ENCODE results near the gene MRPL39.

The MRPL39 gene

DNA sequence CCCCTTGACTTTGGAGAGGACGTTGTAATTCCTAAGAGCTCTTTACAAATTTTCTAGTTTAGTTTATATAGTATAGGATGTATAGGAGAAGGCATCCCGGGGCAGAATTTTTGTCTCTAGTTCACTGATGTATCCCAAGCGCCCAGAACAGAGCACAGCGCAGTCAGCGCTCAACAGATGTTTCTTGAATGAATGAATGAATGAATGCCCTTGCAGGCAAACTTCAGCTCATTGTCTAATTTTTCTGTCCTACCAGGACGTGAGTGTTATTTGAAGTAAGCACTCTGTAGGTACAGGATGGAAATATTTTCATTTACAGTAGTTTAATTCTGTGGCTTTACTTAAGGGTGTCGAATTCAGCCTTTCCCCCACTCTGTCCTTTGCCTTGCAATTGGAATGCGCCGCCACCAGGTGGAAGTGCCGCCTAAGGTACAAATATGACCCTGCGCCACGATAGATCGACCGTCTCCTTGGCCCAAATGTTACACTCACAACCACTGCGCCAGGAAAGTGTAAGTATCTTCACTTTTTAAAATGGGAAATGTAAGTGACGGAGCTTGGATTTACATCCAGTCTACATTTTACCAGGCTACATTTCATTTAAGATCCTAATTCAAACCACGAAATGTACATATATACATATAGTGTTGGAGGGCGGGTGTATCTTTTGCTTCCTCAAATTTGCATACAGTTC lies 910 bp upstream of the MRPL39 start:
- peak; percentile 17 for DNase-seq

DNA sequence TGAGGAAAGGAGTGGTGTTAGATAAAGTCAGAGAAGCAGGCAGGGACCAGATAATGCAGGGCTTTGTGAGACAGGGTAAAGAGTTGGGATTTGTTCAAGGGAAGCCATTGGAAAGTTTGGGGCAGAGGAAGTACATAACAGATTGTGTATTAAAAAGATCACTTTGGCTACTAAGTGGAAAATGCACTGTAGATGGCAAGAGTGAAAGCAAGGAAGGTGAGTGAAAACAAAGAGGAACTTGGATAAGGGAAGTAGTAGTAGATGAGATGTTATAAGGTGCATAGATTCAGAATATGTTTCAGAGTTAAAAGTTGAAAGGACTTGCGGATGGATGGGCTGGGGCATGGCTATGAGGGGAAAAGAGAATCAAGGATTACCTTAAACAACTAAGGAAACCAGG lies 17.4 kb downstream of the MRPL39 start:
- DNase-seq, result no peak

DNA sequence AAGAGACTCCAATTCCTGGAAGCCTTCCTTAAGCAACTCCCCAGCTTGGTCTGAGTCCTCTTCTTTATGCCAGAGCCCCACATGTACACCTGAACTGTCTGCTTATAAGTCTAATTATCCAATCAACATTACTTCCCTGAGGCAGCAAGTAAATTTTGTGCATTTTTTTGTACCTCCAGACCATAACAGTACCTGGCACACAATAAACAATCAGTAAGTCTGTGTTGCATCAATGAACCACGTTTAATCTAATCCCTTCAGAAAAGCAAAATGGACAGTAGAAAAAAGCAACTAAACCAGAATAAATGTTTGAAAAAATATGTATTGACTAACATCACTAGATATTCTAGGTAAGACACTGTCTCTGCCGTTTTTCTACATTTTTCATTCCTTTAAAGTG lies 20.5 kb downstream of the MRPL39 start:
- no peak for DNase-seq

DNA sequence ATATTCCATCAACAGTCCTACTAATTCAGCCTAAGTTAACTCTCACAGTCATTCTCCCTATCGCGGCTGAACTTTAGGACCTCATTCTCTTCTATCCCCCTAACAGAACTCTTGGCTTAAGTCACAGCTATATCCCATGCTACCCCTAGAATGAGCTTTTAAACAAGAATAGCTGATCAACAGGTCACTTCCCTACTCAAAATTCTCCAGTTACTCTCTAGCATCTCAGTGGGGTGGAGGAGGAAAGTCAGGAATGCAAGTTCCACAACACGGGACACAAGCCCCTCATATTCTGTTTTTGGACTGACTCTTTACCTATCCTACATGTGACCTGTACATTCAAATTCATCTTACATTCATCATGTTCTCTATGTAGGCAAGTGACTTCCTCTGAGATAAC lies 21.0 kb downstream of the MRPL39 start:
- no peak for DNase-seq

DNA sequence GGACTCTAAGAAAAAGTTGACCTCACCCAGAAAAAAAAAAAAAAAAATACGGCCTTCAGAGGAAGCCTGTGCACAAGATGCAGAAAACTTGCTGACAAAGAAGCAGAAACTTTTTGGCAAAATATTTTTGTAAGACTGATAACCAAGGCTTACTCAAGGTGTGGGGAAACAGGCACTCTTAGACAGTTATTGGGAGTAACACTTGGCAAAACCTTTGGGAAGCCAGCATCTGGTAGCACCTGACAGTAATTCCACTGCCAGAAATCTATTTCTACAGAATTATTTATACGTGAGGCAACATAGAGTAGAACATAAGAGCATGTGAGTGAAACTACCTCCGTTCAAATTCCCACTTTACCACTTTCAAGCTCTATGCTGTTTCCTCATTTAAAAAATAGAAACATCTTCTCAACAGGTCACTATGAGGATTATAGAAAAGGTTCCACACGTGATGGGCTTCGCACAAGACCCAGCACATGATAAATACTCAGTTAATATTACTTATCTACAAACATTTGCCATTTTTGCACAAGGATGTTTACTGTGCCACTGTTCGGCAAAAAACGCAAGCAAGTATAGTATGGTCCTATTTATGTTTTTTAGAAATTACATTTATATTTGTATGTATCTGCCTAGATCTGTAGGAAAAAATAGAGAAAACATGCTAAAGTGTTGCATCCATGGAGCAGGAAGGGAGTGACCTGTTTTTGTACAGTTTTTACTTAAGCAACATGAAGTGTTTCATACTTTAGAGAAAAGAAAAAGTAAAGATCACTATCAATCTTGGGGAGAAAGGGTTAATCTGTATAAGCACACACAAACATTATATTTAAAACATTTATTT lies 22.2 kb downstream of the MRPL39 start:
- no peak for DNase-seq

DNA sequence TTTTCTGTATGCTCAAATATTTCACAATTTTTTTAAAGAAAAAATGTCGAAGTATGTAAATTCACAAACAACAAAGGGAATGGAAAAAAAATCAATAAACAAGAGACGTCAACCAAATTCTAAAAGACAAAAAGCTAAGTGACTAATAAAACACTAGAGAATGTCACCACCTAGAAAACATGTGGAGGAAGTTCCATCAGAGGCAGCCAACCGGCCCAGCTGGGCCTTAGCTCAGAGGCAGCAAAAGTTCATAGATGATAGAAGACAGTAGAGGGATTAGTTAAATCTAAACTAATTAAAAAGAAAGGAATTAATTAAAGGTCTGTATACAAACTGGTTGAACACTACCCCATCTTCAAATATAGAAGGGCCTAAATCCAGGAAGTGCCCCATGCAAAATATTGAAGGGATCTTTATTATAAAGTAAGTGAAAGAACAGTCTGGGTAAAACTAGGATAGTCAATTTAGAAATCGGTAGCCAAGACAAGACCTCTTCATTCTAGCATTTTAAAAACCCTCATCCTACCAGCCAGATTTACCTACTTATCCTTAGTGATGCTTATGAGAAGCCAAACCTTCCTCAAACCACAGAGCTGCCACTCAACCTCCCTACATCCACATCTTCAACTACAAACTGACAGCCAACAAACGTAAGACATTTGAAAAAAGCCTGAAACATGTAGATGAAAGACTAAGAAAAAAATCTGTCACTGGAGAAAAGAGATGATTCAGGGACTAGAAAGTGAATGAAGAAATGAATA lies 23.7 kb downstream of the MRPL39 start:
- no peak for DNase-seq

DNA sequence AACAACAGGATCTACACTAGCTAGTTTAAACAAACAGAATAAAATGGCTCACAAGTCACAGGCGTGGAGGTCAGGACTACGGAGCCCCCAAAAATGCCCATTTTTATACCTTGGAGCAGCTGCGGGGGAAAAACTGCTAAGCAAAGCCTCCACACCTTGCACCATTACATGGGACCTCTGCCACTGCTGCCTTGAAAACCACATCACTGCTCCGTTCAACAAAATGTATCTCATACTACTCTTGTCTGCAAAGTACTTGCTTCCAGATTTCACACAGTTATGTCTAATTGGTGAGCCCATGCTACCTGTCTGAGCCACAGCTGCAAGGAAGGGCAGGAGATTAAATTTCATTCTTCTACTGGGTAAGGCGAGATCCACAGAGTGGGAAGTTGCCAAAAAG lies 24.4 kb downstream of the MRPL39 start:
- no peak for DNase-seq

DNA sequence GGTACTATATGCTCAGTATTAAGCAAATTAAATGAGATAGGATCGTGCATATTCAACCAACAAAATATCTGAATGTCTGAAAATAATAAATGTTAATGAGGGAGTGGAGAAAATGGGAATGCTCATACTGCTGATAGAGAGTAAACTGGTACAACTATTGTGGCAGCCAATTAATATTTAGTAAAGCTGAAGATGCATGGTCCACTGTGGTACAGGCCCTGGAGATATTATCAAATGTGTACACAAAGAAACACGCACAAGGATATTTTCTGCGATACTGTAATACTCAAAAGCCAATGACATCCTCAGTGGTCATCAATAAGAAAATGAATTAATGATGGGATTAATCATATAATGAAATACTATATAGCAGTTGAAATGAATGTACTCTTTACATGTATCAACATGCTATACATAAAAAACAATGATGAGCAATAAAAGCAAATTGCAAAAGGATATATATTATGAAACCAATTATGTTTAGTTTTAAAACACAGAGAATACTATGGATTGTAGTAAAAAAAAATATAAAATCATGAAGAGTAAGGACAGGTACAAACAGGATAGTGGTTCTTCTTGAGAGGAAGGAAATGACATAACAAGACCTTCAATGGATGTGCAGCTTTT lies 25.0 kb downstream of the MRPL39 start:
- no peak for DNase-seq

DNA sequence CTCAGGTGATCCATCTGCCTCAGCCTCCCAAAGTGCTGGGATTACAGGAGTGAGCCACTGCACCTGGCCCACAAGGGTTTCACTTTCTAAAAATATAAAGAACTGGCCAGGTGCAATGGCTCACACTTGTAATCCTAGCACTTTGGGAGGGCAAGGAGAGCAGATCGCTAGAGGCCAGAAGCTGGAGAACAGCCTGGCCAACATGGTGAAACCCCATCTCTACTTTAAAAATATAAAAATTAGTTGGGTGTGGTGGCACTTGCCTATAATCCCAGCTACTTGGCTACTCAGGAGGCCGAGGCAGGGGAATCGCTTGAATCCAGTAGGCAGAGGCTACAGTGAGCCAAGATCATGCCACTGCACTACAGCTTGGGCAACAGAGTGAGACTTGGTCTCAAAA lies 25.7 kb downstream of the MRPL39 start:
- no peak for DNase-seq

DNA sequence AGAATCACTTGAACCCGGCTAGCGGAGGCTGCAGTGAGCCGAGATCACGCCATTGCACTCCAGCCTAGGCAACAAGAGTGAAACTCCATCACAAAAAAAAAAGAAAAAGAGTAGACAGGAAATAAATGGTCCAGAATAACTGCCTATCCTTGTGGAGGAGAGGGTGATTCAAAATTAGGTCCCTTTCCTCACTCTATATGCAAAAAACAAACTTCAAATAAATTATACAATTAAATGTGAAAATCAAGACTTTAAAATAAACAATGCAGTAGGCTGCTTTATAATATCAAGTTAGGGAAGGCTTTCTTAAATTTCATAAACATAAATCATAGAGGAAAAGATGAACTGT lies 26.4 kb downstream of the MRPL39 start:
- DNase-seq, result no peak

DNA sequence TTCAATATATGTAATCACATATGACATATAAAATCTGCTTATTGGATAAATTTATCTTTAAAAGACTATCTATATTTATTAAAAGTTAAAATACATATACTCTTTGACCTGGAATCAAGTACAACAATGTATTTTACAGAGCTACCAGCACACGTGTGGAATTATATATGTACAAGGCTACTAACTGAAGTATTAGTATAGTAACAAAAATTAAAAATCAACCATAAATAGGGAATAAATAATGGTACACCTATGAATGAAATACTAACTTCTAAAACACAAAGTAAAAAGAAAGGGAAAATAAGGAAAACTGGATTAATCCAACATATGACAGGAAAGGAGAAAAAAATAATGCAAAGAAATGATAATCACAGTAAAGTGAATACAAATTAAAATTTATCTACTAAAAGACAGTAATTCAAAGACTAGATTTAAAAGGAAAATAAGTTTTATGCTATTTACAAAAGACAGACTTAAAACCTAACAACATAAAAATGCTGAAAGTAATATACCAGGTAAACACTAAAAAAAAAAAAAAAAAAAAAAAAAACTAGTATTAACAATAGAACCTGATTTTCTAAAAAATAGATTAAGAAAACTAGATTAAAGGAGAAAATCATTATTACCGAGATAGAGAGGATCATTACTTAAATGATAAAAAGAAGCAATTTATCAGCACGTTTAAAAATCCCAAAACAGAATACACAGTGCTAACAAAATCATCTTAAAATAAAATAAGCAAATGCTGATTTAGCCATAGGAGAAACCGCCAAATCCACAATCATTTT lies 27.9 kb downstream of the MRPL39 start:
- no peak for DNase-seq

DNA sequence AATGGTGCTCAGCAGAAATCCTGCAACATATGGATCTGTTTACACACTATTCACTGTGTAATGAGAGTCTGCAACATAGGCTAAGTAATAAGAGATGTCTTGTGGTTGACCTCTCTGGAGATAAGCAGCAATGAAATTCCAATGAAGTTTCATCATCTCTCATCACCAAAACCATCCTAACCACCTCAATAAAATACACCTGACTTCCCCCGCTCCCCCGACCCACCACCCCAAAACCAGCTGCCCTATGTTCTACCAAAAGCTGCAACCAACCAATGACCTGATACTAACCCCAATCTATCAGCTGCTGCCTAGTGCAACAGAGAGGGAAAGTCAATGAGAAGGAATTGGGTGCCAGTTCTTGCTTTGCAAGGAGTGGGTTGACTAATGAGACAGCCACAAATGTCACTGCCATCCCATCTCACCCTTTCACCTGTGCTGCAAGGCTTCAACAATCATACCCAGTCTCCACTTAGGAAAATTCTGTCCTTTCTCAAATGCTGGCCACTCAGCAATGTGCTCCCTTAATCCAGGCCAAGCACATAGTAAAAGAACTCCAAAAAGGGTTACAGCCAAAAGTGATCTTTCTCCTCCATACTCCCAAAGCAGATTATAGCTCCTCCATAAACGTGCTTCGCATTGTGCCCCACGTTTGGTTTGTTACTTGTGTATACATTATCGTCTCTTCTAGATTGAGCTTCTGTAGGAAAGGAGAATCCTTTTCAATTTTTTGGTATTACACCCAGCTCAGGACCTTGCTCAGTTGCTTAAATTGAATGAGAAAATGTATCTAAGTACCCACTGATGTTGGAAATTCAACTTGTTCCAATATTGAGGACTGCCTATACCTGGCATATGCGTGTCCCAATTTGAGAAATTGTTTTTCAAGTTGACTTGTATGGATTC lies 29.0 kb downstream of the MRPL39 start:
- no peak for DNase-seq

DNA sequence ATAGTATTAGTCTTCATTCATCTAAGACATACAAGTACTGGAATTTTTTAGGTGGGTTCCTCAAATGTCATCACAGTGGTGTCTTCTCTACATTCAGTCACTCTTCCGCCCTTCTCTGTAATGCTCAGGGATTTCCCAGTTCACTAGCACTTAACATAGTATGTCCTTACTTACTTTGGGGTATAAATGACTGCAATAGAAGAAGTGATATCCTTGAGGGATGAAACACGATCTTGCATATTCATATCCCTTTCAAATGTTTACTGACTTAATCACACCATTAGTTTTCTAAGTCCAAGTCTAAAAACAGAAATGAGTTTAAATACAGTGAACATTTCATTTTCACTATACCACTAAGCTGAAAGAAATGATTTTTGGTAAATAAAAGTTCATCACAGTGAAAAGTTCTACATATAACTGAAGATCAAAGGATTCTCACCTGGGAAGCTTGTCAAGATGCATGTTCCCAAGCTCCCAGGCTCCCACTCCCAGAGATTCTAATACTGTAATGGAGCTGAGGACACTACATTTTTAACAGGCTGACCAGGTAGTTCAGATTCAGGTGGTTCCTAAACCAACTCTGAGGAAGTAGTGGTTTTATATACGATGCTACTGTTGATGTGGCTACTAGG lies 29.7 kb downstream of the MRPL39 start:
- no peak for DNase-seq

DNA sequence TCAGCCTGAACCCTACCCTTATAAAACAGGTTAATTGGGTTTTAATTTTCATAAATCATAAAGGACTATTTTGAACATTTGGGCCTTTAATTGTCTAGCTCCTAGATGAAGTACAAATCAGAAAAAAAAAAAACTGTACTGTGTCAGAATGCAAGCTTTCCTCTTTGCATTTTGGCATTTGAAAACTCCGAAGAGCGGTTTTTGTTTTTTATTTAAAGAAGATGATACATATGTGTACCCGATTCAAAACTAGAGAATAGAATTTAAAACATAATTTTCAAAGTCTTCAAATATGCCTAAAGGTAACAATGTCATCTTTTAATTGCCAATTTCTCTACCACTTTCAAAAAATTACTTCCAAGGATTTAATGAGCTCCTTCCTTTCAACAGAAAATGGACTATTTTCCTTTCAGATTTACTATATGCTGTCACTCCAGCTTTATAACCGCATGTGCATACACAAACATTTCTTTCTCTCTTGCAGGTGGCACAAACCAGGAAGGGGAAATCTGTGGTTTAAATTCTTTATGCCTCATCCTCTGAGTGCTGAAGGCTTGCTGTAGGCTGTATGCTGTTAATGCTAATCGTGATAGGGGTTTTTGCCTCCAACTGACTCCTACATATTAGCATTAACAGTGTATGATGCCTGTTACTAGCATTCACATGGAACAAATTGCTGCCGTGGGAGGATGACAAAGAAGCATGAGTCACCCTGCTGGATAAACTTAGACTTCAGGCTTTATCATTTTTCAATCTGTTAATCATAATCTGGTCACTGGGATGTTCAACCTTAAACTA lies 33.7 kb downstream of the MRPL39 start:
- no peak for DNase-seq

DNA sequence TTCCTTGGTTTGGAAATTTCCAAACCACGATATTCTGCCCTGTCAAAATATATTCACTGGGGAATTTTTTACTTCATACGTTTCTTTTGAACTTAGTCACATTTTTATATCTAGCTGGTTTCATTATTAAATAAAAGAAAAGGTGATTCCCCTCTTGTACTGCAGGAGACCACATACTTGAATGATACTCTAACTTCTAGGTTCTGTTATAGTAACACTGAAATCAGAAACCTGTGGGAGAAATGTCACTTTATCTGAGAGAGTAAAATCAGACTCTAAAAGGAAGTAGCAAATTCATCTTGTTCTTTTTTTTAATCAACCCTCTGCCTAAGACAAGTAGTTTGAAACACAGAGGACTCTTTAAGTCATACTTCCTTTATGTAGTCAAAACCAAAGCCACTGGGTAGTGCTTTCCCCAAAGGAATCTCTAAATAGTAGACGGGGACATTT lies 34.4 kb downstream of the MRPL39 start:
- no peak for DNase-seq

DNA sequence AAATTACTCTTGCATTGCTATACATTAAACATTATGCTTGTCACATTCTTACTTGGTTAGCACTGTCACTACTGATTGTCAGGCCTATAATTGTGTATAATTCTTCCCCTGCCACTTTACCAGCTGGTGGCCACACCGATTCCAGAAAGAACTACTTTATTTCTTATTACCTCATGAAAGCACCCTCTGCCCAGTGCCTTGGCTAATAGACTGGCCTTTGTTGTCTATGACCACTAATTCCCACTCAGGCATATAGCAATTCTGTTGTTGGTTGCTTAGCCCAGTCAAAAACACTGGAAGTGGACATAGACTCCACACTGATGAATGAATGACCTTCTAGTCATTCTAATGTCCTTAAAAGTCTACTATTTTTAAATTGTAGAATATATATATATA lies 35.6 kb downstream of the MRPL39 start:
- DNase-seq, result no peak

DNA sequence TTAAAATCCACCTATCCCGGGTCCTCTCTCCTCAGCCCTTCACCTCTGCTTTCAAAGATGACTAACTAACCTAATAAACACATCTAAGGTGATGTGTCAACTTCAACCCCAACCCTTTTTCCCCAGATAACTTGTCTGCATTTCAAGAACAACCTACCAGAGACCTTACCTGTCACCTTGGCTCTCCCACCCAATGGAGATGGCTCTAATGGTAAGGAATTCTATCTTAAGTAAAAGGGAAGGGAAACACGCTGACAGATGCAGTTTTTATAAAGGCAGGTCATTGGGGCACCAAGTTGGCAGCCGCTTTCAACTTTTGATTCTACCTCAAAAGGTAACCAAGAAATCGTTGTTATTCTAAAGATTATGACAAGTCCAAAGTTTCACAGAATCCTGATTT lies 37.6 kb downstream of the MRPL39 start:
- DNase-seq, result no peak

DNA sequence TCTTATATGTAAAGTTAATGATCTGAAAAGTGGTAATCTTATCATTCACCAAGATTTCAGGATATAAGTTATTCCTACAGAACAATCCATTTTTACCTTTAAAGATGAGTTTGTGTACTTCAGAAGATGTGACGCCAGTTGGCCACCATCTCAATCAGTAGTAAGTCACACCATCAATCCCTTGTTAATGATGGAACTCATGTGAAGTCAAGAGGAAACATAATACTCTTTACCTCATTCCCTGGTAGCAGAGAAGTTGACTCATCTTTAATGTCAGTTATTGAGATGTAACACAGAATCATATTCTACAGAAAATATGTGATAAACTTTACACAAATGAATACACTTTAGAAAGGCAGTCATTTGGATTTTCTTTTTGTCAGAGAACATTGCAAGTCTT lies 38.2 kb downstream of the MRPL39 start:
- DNase-seq, result no peak

DNA sequence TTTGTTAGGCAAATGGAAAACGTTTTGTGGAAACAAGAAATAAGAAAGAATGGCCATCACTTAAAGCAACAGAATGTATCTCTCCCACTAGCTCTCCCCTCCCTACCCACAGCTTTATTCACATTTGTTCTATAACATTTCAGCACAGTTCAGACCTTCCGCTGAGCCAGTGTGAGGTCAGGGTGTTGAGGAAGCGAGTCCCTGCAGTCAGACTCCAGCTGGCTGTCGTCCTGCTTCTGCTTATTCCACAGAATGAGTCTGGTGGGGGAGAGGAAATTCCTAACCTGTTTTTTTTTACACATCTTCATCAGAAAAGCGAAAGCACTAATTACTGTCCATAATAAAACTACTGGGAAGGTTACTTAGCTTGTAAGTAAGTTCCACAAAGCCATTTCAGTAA lies 39.0 kb downstream of the MRPL39 start:
- no peak for DNase-seq

DNA sequence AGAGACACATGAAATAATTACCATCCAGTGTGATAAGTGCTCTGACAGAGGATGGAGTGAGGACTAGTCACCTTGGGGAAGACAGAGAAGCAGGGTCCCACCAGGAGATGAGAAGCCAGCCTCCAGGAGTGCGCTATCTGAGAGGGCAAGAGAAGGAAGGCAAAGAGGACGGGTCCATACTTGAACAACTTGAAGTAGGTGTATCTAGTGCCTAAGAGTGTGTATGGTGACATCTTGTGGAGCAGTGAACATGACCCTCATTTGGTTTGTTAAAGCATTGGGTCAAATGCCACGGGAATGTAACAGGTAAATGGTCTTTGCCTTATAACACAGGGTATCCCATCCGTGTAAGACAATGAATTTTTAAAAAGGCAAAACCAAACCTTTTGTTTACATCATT lies 39.8 kb downstream of the MRPL39 start:
- DNase-seq, result no peak

All from NCI-H524 treated with DMSO at 0.1 percent for 48 hours (cell line).